IMR-90 (cell line): ENCODE measurements around the gene RPP21. TPM values are rescaled to one million over a fixed set of nuclear protein-coding genes. Genes with fewer than 3 reads are reported as not detected.

Experiments used
- ATAC-seq: fragments of 200-7000 bp; cut with Tn5 transposase; 2 replicates; pipeline ENCODE4 v1.9.1; 2020; ENCODE audit warnings: low read depth, mild to moderate bottlenecking, moderate library complexity
- BruUV-seq: library from RNA; stranded (reverse); fragments of 400-500 nt; replicated peaks from 2 replicates; lab custom pipeline; 2021; lab: Mats Ljungman, UMichigan
- CTCF ChIA-PET: fragments of 300-600 bp; formaldehyde crosslinking; extraction: SDS; loops from one replicate; lab custom pipeline; 2021; ENCODE audit warnings: antibody characterized with exemption; lab: Yijun Ruan, JAX
- POLR2A ChIA-PET: fragments of 300-600 bp; sonication (Branson Sonifier 250); formaldehyde crosslinking; loops from one replicate; lab custom pipeline; 2022; ENCODE audit warnings: antibody characterized with exemption; ENCODE audit not compliant: unreplicated experiment; lab: Charles Lee
- DNase-seq: peaks from one replicate; pipeline ENCODE4 v3.0.0; 2013
- H2AFZ ChIP-seq: replicated peaks from 2 replicates; pipeline ENCODE3; 2013; ENCODE audit warnings: low read length, mild to moderate bottlenecking; ENCODE audit not compliant: poor library complexity
- H2AK5ac ChIP-seq: 2 replicates; pipeline ENCODE4 v1.6.1; 2013; ENCODE audit warnings: low read depth, low read length, inconsistent platforms
- H2AK9ac ChIP-seq: replicated peaks from 2 replicates; pipeline ENCODE3; 2013; ENCODE audit warnings: mild to moderate bottlenecking, low read depth, low read length, moderate library complexity; ENCODE audit not compliant: poor library complexity
- H2BK120ac ChIP-seq: 2 replicates; pipeline ENCODE4 v1.6.1; 2013; ENCODE audit warnings: low read depth, low read length, inconsistent platforms
- H2BK15ac ChIP-seq: 3 replicates; pipeline ENCODE4 v1.6.1; 2013; ENCODE audit warnings: low read depth, low read length, inconsistent platforms
- H2BK20ac ChIP-seq: 2 replicates; pipeline ENCODE4 v1.6.1; 2013; ENCODE audit warnings: low read depth, mild to moderate bottlenecking, inconsistent platforms, low read length, moderate library complexity
- H2BK5ac ChIP-seq: 2 replicates; pipeline ENCODE4 v1.6.1; 2013; ENCODE audit warnings: mild to moderate bottlenecking, low read depth, low read length, inconsistent platforms; ENCODE audit not compliant: poor library complexity, severe bottlenecking
- H3K14ac ChIP-seq: replicated peaks from 2 replicates; pipeline ENCODE4 v1.6.1; 2013; ENCODE audit warnings: low read depth, low read length, inconsistent platforms
- H3K18ac ChIP-seq: 2 replicates; pipeline ENCODE4 v1.6.1; 2013; ENCODE audit warnings: low read depth, low read length, control low read depth
- H3K23ac ChIP-seq: 2 replicates; pipeline ENCODE4 v1.6.1; 2013; ENCODE audit warnings: low read depth, low read length, inconsistent platforms
- H3K27ac ChIP-seq: 2 replicates; pipeline ENCODE4 v1.5.1; 2013; ENCODE audit warnings: mild to moderate bottlenecking, control low read depth, low read length; ENCODE audit not compliant: insufficient read depth
- H3K27me3 ChIP-seq: 2 replicates; pipeline ENCODE4 v1.6.1; 2013; ENCODE audit warnings: low read length; ENCODE audit not compliant: control insufficient read depth, insufficient read depth
- H3K36me3 ChIP-seq: 2 replicates; pipeline ENCODE4 v1.6.1; 2013; ENCODE audit warnings: low read length, mixed read lengths; ENCODE audit not compliant: control insufficient read depth, insufficient read depth
- H3K4ac ChIP-seq: 2 replicates; pipeline ENCODE4 v1.6.1; 2013; ENCODE audit warnings: low read depth, low read length, inconsistent platforms
- H3K4me1 ChIP-seq: 2 replicates; pipeline ENCODE4 v1.6.1; 2013; ENCODE audit warnings: low read length, mixed read lengths; ENCODE audit not compliant: control insufficient read depth, insufficient read depth
- H3K4me2 ChIP-seq: 2 replicates; pipeline ENCODE4 v1.6.1; 2013; ENCODE audit warnings: low read depth, mild to moderate bottlenecking, control low read depth, low read length, moderate library complexity
- H3K4me3 ChIP-seq: 2 replicates; pipeline ENCODE4 v1.5.1; 2013; ENCODE audit warnings: low read depth, mild to moderate bottlenecking, control low read depth, low read length, moderate library complexity; ENCODE audit not compliant: insufficient read depth
- H3K56ac ChIP-seq: 2 replicates; pipeline ENCODE4 v1.6.1; 2013; ENCODE audit warnings: low read length, inconsistent platforms; ENCODE audit not compliant: insufficient read depth; ENCODE audit errors: extremely low read depth
- H3K79me1 ChIP-seq, 2 experiments: 2 replicates each; pipeline ENCODE4 v1.6.1; 2013; ENCODE audit warnings: low read length in 2 of 2, inconsistent platforms in 1 of 2, low read depth in 1 of 2
- H3K9ac ChIP-seq: 2 replicates; pipeline ENCODE4 v1.6.1; 2013; ENCODE audit warnings: low read depth, low read length, control low read depth
- H3K9me1 ChIP-seq: 2 replicates; pipeline ENCODE4 v1.6.1; 2013; ENCODE audit warnings: low read length, inconsistent platforms; ENCODE audit not compliant: insufficient read depth
- H3K9me3 ChIP-seq: 2 replicates; pipeline ENCODE4 v1.6.1; 2013; ENCODE audit warnings: low read length; ENCODE audit not compliant: control insufficient read depth, insufficient read depth
- H4K20me1 ChIP-seq: 2 replicates; pipeline ENCODE4 v1.6.1; 2013; ENCODE audit warnings: low read length, inconsistent platforms; ENCODE audit not compliant: insufficient read depth
- H4K5ac ChIP-seq: 2 replicates; pipeline ENCODE4 v1.6.1; 2013; ENCODE audit warnings: mild to moderate bottlenecking, low read depth, low read length, control low read depth
- H4K8ac ChIP-seq, 2 experiments: 2 replicates each; pipeline ENCODE4 v1.6.1; 2013; ENCODE audit warnings: low read depth in 2 of 2, low read length in 2 of 2, control low read depth in 1 of 2, inconsistent platforms in 1 of 2
- H4K91ac ChIP-seq: 2 replicates; pipeline ENCODE4 v1.6.1; 2013; ENCODE audit warnings: low read depth, low read length, inconsistent platforms; ENCODE audit not compliant: insufficient read depth
- CEBPB ChIP-seq: IDR thresholded peaks from 2 replicates; pipeline ENCODE4 v1.6.1; 2012; ENCODE audit warnings: low read depth, low read length, improper control_type of control experiment
- CHD1 ChIP-seq: IDR thresholded peaks from 2 replicates; pipeline ENCODE4 v1.6.1; 2012; ENCODE audit warnings: low read depth, low read length, improper control_type of control experiment
- FOS ChIP-seq: fragments of 150-350 bp; IDR thresholded peaks from 2 replicates; pipeline ENCODE4 v1.6.1; 2016; ENCODE audit warnings: low read depth, low read length
- MAFK ChIP-seq: IDR thresholded peaks from 2 replicates; pipeline ENCODE4 v1.6.1; 2012; ENCODE audit warnings: low read depth, low read length, improper control_type of control experiment
- NFE2L2 ChIP-seq: fragments of 150-350 bp; IDR thresholded peaks from 2 replicates; pipeline ENCODE4 v1.6.1; 2016; ENCODE audit warnings: low read depth, mild to moderate bottlenecking, low read length
- POLR2A ChIP-seq: IDR thresholded peaks from 2 replicates; pipeline ENCODE4 v1.6.1; 2012; ENCODE audit warnings: mild to moderate bottlenecking, low read depth, low read length
- RAD21 ChIP-seq: IDR thresholded peaks from 2 replicates; pipeline ENCODE4 v1.6.1; 2012; ENCODE audit warnings: low read length, improper control_type of control experiment
- RCOR1 ChIP-seq: IDR thresholded peaks from 2 replicates; pipeline ENCODE4 v1.6.1; 2012; ENCODE audit warnings: mild to moderate bottlenecking, low read length, improper control_type of control experiment; ENCODE audit not compliant: insufficient replicate concordance
- RFX5 ChIP-seq: IDR thresholded peaks from 2 replicates; pipeline ENCODE4 v1.8.0; 2012; ENCODE audit warnings: low read depth, mild to moderate bottlenecking, low read length, moderate library complexity
- SMC3 ChIP-seq: fragments of 150-350 bp; IDR thresholded peaks from 2 replicates; pipeline ENCODE4 v1.6.1; 2016; ENCODE audit warnings: low read depth, mild to moderate bottlenecking, antibody characterized with exemption, low read length, moderate library complexity
- dilution Hi-C: fragments of 300-500 bp; cut with HindIII; formaldehyde crosslinking; loops from one replicate; pipeline ENCODE4 v1.14.3; 2018; ENCODE audit warnings: low sequenced_read_pairs; ENCODE audit not compliant: unreplicated experiment
- in situ Hi-C: fragments of 300-500 bp; cut with MboI; formaldehyde crosslinking; loops from 3 replicates; pipeline ENCODE4 v1.14.3; 2019; ENCODE audit warnings: low sequenced_read_pairs, inconsistent platforms, mixed read lengths
- intact Hi-C: fragments of 100-400 bp; cut with micrococcal nuclease; formaldehyde crosslinking; loops from 2 replicates; pipeline ENCODE4 v1.10.0; 2022
- polyA plus RNA-seq, 3 experiments: library from polyadenylated mRNA; depleted of rRNA; stranded (reverse); fragments of >200 nt; gene quantifications; 2 replicates each; pipeline ENCODE4 v1.2.3, GENCODE V29; 2012; ENCODE audit warnings: low replicate concordance in 1 of 3
- total RNA-seq: library from RNA; depleted of rRNA; stranded (reverse); fragments of >200 nt; gene quantifications from 2 replicates; pipeline ENCODE4 v1.2.3, GENCODE V29; 2012
- TF ChIP-seq, protein P1 (sequence below): fragments of 150-350 bp; IDR thresholded peaks from 2 replicates; pipeline ENCODE4 v1.6.1; 2016; ENCODE audit warnings: low read depth, mild to moderate bottlenecking, low read length, moderate library complexity, borderline replicate concordance
- TF ChIP-seq, protein P2 (sequence below): conservative IDR thresholded peaks from 2 replicates; pipeline ENCODE4 v1.5.1; 2012; ENCODE audit warnings: mild to moderate bottlenecking, low read depth, low read length, improper control_type of control experiment

Gene RPP21
- total and polyA plus RNA-seq, 2 of the 4 experiments (the other 2 are of a cell fraction): 28.9 to 79.1 TPM

DNA sequence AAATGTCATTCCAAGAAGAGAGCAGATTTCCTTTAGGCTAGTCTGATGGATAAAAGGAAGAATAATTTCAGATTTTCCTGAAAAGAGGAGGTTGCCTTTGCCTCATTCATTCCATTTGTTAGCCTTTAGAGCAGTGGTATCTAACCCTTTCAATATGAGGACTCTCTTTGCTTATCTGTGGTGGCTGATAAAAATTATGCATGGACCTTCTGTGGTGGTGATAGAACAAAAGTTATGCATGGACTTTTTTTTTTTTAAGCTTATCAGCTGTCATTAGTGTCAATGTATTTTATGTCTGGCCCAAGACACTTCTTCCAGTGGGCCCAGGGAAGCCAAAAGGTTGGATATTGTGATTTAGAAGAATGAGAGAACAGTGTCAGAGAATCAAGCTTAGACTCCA is 16.6 kb upstream of the RPP21 start:
- Histone ChIP-seq H2BK20ac (no peak overlapping the region), H2AK5ac (no peak overlapping the region), H3K14ac (no peak overlapping the region), H4K8ac (no peak overlapping the region), H3K4me1 (peaks cover 4% of the 10 kb centered on the region; the same call in 1 of the 2 replicates), H3K9me1 (peaks cover 4% of the 10 kb centered on the region), H4K20me1 (peaks cover 7% of the 10 kb centered on the region), H3K9ac (no peak overlapping the region), H2AFZ (no peak overlapping the region), H3K9me3 (no peaks in the 10 kb centered on the region), H3K79me1 (peaks cover 14 to 24% of the 10 kb centered on the region in 2 experiments), H3K56ac (no peak overlapping the region), H3K36me3 (peaks cover 13% of the 10 kb centered on the region; the same call in 1 of the 2 replicates), H3K27me3 (no peaks in the 10 kb centered on the region), H3K18ac (no peak overlapping the region), H4K91ac (no peak overlapping the region), H2BK5ac (no peak overlapping the region), H2BK120ac (no peak overlapping the region), H3K4me2 (no peak overlapping the region), H3K27ac (no peak overlapping the region), H4K5ac (no peak overlapping the region), H3K4ac (no peak overlapping the region), H3K23ac (no peak overlapping the region), H2AK9ac (no peak overlapping the region), H3K4me3 (no peak overlapping the region), H2BK15ac (no peak overlapping the region)
- no TSS peak for BruUV-seq
- ATAC-seq (no peak), DNase-seq (no peak)
- in situ Hi-C loops (no loop called here), dilution Hi-C loops (no loop called here), intact Hi-C loops (loop anchor here (5.0 kb wide), 1 partner anchor 71 kb away; no protein-coding TSS in a partner anchor)
- CTCF ChIA-PET: no interaction called here
- POLR2A ChIA-PET: no interaction called here
- TF ChIP-seq RAD21 (no peak), MAFK (no peak), SMC3 (no peak), FOS (no peak), NFE2L2 (no peak), RCOR1 (no peak), POLR2A (no peak; the same call in 1 of the 2 replicates), CEBPB (no peak), RFX5 (no peak), CHD1 (no peak)
- TF ChIP-seq, protein P1, sequence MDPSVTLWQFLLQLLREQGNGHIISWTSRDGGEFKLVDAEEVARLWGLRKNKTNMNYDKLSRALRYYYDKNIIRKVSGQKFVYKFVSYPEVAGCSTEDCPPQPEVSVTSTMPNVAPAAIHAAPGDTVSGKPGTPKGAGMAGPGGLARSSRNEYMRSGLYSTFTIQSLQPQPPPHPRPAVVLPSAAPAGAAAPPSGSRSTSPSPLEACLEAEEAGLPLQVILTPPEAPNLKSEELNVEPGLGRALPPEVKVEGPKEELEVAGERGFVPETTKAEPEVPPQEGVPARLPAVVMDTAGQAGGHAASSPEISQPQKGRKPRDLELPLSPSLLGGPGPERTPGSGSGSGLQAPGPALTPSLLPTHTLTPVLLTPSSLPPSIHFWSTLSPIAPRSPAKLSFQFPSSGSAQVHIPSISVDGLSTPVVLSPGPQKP: no peak
- TF ChIP-seq, protein P2, sequence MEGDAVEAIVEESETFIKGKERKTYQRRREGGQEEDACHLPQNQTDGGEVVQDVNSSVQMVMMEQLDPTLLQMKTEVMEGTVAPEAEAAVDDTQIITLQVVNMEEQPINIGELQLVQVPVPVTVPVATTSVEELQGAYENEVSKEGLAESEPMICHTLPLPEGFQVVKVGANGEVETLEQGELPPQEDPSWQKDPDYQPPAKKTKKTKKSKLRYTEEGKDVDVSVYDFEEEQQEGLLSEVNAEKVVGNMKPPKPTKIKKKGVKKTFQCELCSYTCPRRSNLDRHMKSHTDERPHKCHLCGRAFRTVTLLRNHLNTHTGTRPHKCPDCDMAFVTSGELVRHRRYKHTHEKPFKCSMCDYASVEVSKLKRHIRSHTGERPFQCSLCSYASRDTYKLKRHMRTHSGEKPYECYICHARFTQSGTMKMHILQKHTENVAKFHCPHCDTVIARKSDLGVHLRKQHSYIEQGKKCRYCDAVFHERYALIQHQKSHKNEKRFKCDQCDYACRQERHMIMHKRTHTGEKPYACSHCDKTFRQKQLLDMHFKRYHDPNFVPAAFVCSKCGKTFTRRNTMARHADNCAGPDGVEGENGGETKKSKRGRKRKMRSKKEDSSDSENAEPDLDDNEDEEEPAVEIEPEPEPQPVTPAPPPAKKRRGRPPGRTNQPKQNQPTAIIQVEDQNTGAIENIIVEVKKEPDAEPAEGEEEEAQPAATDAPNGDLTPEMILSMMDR: no peak
